Effector memory CD4-positive, alpha-beta T cell (primary cell): ENCODE data around the gene MUS81.
"Not testable (repeated sequence)": the region's sequence is repeated elsewhere in the genome, so short reads cannot be mapped to it uniquely, and the experiment has no call there.

Experiments used
- DNase-seq, 3 donors: peaks; one replicate each; pipeline ENCODE4 v3.0.0-alpha.2; 2020
- H3K27ac ChIP-seq: 2 replicates; pipeline ENCODE4 v1.7.0; 2013; ENCODE audit warnings: mild to moderate bottlenecking, low read length, moderate library complexity; ENCODE audit not compliant: insufficient read depth, poor library complexity, severe bottlenecking
- H3K27me3 ChIP-seq: replicated peaks from 2 replicates; pipeline ENCODE4 v1.7.0; 2013; ENCODE audit warnings: mild to moderate bottlenecking, low read length; ENCODE audit not compliant: insufficient read depth, control insufficient read depth, poor library complexity, severe bottlenecking
- H3K36me3 ChIP-seq: 2 replicates; pipeline ENCODE4 v1.7.0; 2013; ENCODE audit warnings: mild to moderate bottlenecking, low read length, moderate library complexity; ENCODE audit not compliant: control insufficient read depth, insufficient read depth
- H3K4me1 ChIP-seq: 2 replicates; pipeline ENCODE4 v1.7.0; 2013; ENCODE audit warnings: low read length, mild to moderate bottlenecking; ENCODE audit not compliant: control insufficient read depth, insufficient read depth, poor library complexity, severe bottlenecking
- H3K4me3 ChIP-seq: 2 replicates; pipeline ENCODE4 v1.7.0; 2013; ENCODE audit warnings: low read length, low read depth, mild to moderate bottlenecking; ENCODE audit not compliant: insufficient read depth, poor library complexity, severe bottlenecking
- H3K9me3 ChIP-seq: 2 replicates; pipeline ENCODE4 v1.7.0; 2013; ENCODE audit warnings: mild to moderate bottlenecking, low read length, moderate library complexity; ENCODE audit not compliant: control insufficient read depth

MUS81 gene

DNA sequence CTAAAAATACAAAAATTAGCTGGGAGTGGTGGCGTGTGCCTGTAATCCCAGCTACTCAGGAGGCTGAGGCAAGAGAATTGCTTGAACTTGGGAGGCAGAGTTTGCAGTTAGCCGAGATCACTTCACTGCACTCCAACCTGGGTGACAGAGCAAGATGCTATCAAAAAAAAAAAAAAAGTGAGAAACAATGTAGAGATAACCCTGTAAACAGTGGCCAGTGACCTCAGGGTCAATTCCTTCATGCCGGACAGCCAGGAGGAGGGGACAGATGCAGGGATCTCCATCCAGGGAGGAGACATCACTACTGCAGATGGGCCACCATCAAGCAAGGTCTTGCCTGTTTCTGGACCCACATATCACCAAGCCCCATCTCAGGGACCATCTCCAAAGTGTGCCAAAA is 12.5 kb upstream of the MUS81 start:
- Histone ChIP-seq H3K4me3 (no peak overlapping the region), H3K36me3 (peaks cover 23% of the 10 kb centered on the region), H3K9me3 (no peaks in the 10 kb centered on the region), H3K4me1 (no peaks in the 10 kb centered on the region), H3K27me3 (no peaks in the 10 kb centered on the region), H3K27ac (no peak overlapping the region)
- no peak for DNase-seq

- not testable (repeated sequence) for H3K4me3 ChIP-seq, DNase-seq, H3K27me3 ChIP-seq, H3K27ac ChIP-seq, H3K4me1 ChIP-seq, H3K9me3 ChIP-seq
- H3K36me3 ChIP-seq = peaks cover 32% of the 10 kb centered on the region
Measured at GRCh38 chr11:65848693-65849092, 11.5 kb upstream of the MUS81 start.

GRCh38 chr11:65849366-65849765 is 10.9 kb upstream of the MUS81 start:
- no peak for DNase-seq
- Histone ChIP-seq H3K36me3 (peaks cover 39% of the 10 kb centered on the region), H3K9me3 (no peaks in the 10 kb centered on the region), H3K27me3 (no peaks in the 10 kb centered on the region), H3K4me3 (no peak overlapping the region), H3K4me1 (peaks cover 4% of the 10 kb centered on the region), H3K27ac (no peak overlapping the region)

- DNase-seq = no peak
- Histone ChIP-seq H3K9me3 (no peaks in the 10 kb centered on the region), H3K4me1 (peaks cover 4% of the 10 kb centered on the region), H3K27ac (no peak overlapping the region), H3K27me3 (no peaks in the 10 kb centered on the region), H3K4me3 (no peak overlapping the region), H3K36me3 (peaks cover 43% of the 10 kb centered on the region)
Measured at GRCh38 chr11:65849771-65850216, 10.4 kb upstream of the MUS81 start.

- Histone ChIP-seq H3K36me3 (peaks cover 50% of the 10 kb centered on the region), H3K4me1 (peaks cover 5% of the 10 kb centered on the region), H3K4me3 (no peak overlapping the region), H3K9me3 (no peaks in the 10 kb centered on the region), H3K27me3 (no peaks in the 10 kb centered on the region), H3K27ac (no peak overlapping the region)
- DNase-seq = no peak
Measured at GRCh38 chr11:65850217-65851082, 9.8 kb upstream of the MUS81 start.

DNA sequence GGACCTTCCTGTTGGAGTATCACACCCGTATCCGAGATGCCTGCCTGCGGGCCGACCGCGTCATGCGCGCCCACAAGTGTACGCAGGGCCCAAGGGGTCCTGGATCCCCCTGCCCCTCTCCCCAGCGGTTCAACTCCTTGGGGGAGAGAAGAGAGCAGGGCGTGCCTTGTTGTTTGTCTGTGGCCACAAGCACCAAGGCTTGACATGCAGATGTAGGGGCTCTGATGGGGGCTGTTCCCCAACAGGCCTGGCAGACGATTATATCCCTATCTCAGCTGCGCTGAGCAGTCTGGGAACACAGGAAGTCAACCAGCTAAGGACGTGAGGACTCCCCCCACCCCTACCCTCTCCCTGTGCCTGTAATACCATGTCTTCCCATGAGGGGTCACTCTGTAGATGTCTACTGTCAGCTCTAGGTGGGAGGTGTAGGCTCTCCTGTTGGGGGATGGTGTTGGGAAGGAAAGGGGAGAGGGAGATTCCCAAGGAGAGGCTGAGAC is 9.1 kb upstream of the MUS81 start:
- H3K9me3 ChIP-seq = no peaks in the 10 kb centered on the region
- DNase-seq = no peak
- H3K36me3 ChIP-seq = peaks cover 57% of the 10 kb centered on the region
- peaks cover 12% of the 10 kb centered on the region for H3K4me1 ChIP-seq
- H3K4me3 ChIP-seq = no peak overlapping the region
- no peaks in the 10 kb centered on the region for H3K27me3 ChIP-seq
- no peak overlapping the region for H3K27ac ChIP-seq

- peaks cover 57% of the 10 kb centered on the region for H3K36me3 ChIP-seq
- peaks cover 20% of the 10 kb centered on the region for H3K4me1 ChIP-seq
- H3K4me3 ChIP-seq = no peak overlapping the region
Measured at GRCh38 chr11:65851811-65852507, 8.3 kb upstream of the MUS81 start.

DNA sequence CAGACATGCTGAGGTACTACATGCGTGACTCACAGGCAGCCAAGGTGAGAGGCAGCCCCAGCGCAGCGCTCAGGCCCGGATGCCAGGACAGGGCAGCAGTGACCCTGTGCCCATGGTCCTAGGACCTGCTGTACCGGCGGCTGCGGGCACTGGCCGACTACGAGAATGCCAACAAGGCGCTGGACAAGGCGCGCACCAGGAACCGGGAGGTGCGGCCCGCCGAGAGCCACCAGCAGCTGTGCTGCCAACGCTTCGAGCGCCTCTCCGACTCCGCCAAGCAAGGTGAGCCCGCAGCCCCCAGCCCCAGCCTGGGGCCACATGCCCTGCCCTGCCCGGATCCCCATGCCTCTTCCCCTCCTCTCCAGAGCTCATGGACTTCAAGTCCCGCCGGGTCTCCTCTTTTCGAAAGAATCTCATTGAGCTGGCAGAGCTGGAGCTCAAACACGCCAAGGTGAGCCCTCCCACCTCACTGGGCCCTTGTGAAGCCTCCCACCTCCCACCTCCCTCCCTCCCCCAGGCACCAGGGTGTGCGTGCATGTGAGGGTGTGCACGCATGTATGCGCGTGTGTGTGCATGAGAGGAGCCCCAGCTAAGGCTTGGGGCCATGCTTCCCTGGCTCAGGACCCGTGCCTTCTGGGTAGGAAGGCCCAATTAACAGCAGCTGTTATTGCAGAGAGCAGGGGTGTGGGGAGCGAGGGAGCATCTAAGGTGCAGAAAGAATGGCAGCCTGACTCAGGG is 7.6 kb upstream of the MUS81 start:
- no peaks in the 10 kb centered on the region for H3K9me3 ChIP-seq
- H3K4me3 ChIP-seq = no peak overlapping the region
- peaks cover 57% of the 10 kb centered on the region for H3K36me3 ChIP-seq
- no peaks in the 10 kb centered on the region for H3K27me3 ChIP-seq
- no peak overlapping the region for H3K27ac ChIP-seq
- H3K4me1 ChIP-seq = peaks cover 20% of the 10 kb centered on the region
- no peak for DNase-seq

More at GRCh38 chr11:65851811-65852507, 8.3 kb upstream of the MUS81 start:
- DNase-seq = no peak
- Histone ChIP-seq H3K9me3 (no peaks in the 10 kb centered on the region), H3K27me3 (no peaks in the 10 kb centered on the region), H3K27ac (no peak overlapping the region)

DNA sequence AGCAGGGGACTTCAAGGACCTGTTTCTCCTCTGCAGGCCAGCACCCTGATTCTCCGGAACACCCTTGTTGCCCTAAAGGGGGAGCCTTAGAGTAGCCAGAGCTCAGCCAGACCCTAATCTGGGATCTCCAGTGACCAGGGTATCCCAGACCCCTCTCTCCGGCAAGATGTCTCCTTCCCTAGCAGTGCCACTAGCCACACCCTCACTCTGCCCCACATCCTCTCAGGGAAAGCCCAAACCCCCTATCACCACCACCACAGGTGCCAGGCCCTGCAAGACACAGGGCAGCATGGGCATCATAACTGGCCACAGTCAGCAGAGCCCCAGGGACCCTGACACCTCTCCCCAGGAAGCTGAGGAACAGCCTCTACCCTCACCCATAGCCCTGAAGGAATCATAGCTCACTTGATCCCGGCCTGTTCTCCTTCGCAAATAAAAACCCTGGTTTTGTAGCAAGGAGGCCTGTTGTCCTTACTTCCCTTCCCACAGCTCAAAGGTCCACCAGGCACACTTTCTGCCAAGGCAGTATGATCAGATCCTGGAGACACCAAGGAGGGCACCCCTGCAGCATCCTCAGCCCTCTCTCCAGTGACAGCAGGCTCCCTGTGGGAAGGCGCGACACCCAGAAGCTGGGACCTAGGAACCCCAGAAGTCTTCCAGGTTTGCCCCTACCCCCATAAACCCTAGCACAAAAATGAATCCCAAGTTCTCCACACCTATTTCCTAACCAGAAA is 6.8 kb upstream of the MUS81 start:
- no peak for DNase-seq
- Histone ChIP-seq H3K27ac (peak overlapping the region; percentile 27), H3K4me3 (no peak overlapping the region), H3K27me3 (no peaks in the 10 kb centered on the region), H3K4me1 (peaks cover 21% of the 10 kb centered on the region), H3K36me3 (peaks cover 57% of the 10 kb centered on the region), H3K9me3 (no peaks in the 10 kb centered on the region)
